HepG2 (cell line): Measurements from ENCODE around the gene SFR1. TPM values are rescaled to one million over a fixed set of nuclear protein-coding genes. Genes with fewer than 3 reads are reported as not detected.

Experiments
- CC2D1A ChIP-seq: sonication (generic); formaldehyde crosslinking; IDR thresholded peaks from 2 replicates; pipeline ENCODE4 v1.8.1; 2023; ENCODE audit warnings: mild to moderate bottlenecking, missing genetic modification reagents
- CHCHD3 ChIP-seq: sonication (generic); formaldehyde crosslinking; IDR thresholded peaks from 2 replicates; pipeline ENCODE4 v1.8.0; 2022; ENCODE audit warnings: mild to moderate bottlenecking, missing genetic modification reagents, moderate library complexity
- DMTF1 ChIP-seq: sonication (generic); formaldehyde crosslinking; IDR thresholded peaks from 2 replicates; pipeline ENCODE4 v1.4.0; 2020; ENCODE audit warnings: mild to moderate bottlenecking, missing genetic modification reagents
- ELF4 ChIP-seq: sonication (generic); formaldehyde crosslinking; IDR thresholded peaks from 2 replicates; pipeline ENCODE4 v1.5.0; 2020; ENCODE audit warnings: missing genetic modification reagents, mild to moderate bottlenecking, moderate library complexity, borderline replicate concordance
- HOXA3 ChIP-seq: sonication (generic); formaldehyde crosslinking; IDR thresholded peaks from 2 replicates; pipeline ENCODE4 v1.5.0; 2020; ENCODE audit warnings: missing genetic modification reagents
- PHB2 ChIP-seq: fragments of 450-650 bp; IDR thresholded peaks from 2 replicates; pipeline ENCODE4 v1.6.1; 2018; ENCODE audit not compliant: partially characterized antibody
- ZNF224 ChIP-seq: sonication (generic); formaldehyde crosslinking; IDR thresholded peaks from 2 replicates; pipeline ENCODE4 v1.5.0; 2020; ENCODE audit warnings: mild to moderate bottlenecking, missing genetic modification reagents
- ZNF276 ChIP-seq: sonication (generic); formaldehyde crosslinking; IDR thresholded peaks from 2 replicates; pipeline ENCODE4 v1.4.0; 2020; ENCODE audit warnings: mild to moderate bottlenecking, low read depth, missing genetic modification reagents
- ZNF317 ChIP-seq: sonication (generic); formaldehyde crosslinking; IDR thresholded peaks from 2 replicates; pipeline ENCODE4 v1.5.0; 2020; ENCODE audit warnings: mild to moderate bottlenecking, missing genetic modification reagents
- ZNF430 ChIP-seq: sonication (generic); formaldehyde crosslinking; IDR thresholded peaks from 2 replicates; pipeline ENCODE4 v1.9.0; 2021; ENCODE audit warnings: mild to moderate bottlenecking, missing genetic modification reagents
- ZNF530 ChIP-seq: sonication (generic); formaldehyde crosslinking; IDR thresholded peaks from 2 replicates; pipeline ENCODE4 v1.5.0; 2020; ENCODE audit warnings: low read depth, mild to moderate bottlenecking, missing genetic modification reagents
- ZNF615 ChIP-seq: sonication (generic); formaldehyde crosslinking; IDR thresholded peaks from 2 replicates; pipeline ENCODE4 v1.5.0; 2020; ENCODE audit warnings: mild to moderate bottlenecking, missing genetic modification reagents, borderline replicate concordance
- ZNF639 ChIP-seq: conservative IDR thresholded peaks from 2 replicates; pipeline ENCODE4 v1.6.1; 2018; ENCODE audit warnings: missing genetic modification reagents
- ZNF670 ChIP-seq: sonication (generic); formaldehyde crosslinking; IDR thresholded peaks from 2 replicates; pipeline ENCODE4 v1.8.0; 2022; ENCODE audit warnings: mild to moderate bottlenecking, missing genetic modification reagents, borderline replicate concordance
- ZNF841 ChIP-seq: sonication (generic); formaldehyde crosslinking; IDR thresholded peaks from 2 replicates; pipeline ENCODE4 v1.8.1; 2023; ENCODE audit warnings: missing genetic modification reagents, borderline replicate concordance
- ZSCAN20 ChIP-seq: sonication (generic); formaldehyde crosslinking; IDR thresholded peaks from 2 replicates; pipeline ENCODE4 v1.4.0; 2020; ENCODE audit warnings: missing genetic modification reagents, mild to moderate bottlenecking, borderline replicate concordance
- polyA plus RNA-seq, 8 experiments: library from polyadenylated mRNA; depleted of rRNA in 3 of 8; stranded (reverse) in 7 of 8; unstranded in 1 of 8; fragments of >200 nt; fragmentation: Illumina TruSeq in 4 of 8; extraction: Trizol in 4 of 8; gene quantifications; 2 replicates each; pipeline versions ENCODE4 v1.2.1 to v1.2.3, GENCODE V29; 2011 to 2016; ENCODE audit warnings: low read depth in 4 of 8, missing spikeins in 1 of 8, mixed read lengths in 1 of 8; ENCODE audit not compliant: insufficient read depth in 1 of 8
- total RNA-seq, 5 experiments: library from RNA; depleted of rRNA; stranded (reverse); fragments of >200 nt; fragmentation: Illumina TruSeq; extraction: Trizol; gene quantifications; 2 replicates each; pipeline ENCODE4 v1.2.3, GENCODE V29; 2016; ENCODE audit warnings: low read depth in 1 of 5

Gene SFR1
- total and polyA plus RNA-seq, 2 of the 13 experiments (the other 11 are each of a cell fraction or from before 2014, with no cell fraction given): 2.2 to 6.1 TPM

GRCh38 chr10:104121485-104122224 is at the start of gene SFR1 (continued):
- TF ChIP-seq ZNF276: 0 out of 2 replicates have a peak, but pooled peaks have one; percentile 33
- TF ChIP-seq ZNF841 (CRISPR knock-in tag): no peak
- peak; percentile 85 for TF ChIP-seq ZNF670 (CRISPR knock-in tag)
- TF ChIP-seq ZNF430 (CRISPR knock-in tag): no peak
- no peak for TF ChIP-seq ZNF615 (CRISPR knock-in tag)
- peak; percentile 72; the same call in 1 of the 2 replicates for TF ChIP-seq HOXA3
- TF ChIP-seq ELF4 (CRISPR knock-in tag): no peak
- peak; percentile 65; the same call in 1 of the 2 replicates for TF ChIP-seq ZNF224 (CRISPR knock-in tag)
- no peak for TF ChIP-seq ZNF530 (CRISPR knock-in tag)
- no peak for TF ChIP-seq CHCHD3
- TF ChIP-seq CC2D1A (CRISPR knock-in tag): no peak
- TF ChIP-seq ZNF639 (CRISPR knock-in tag): no peak
- no peak for TF ChIP-seq ZSCAN20 (CRISPR knock-in tag)
- TF ChIP-seq DMTF1 (CRISPR knock-in tag): no peak
- TF ChIP-seq ZNF317 (CRISPR knock-in tag): 0 out of 2 replicates have a peak, but pooled peaks have one; percentile 39
- TF ChIP-seq PHB2: no peak
